Cardiac muscle cell (in vitro differentiated cells and primary cell): ENCODE results near the gene SPATA20. TPM values are rescaled to one million over a fixed set of nuclear protein-coding genes. Genes with fewer than 3 reads are reported as not detected.

ENCODE experiments used
- DNase-seq, 2 donors: peaks; one replicate each; pipeline versions ENCODE4 v3.0.0 to v3.0.0-alpha.2; 2010 to 2017; ENCODE audit warnings: low read depth in 1 of 2, low spot score in 1 of 2
- H3K27ac ChIP-seq: fragments of 200-600 bp; sonication (generic); 2 replicates; pipeline ENCODE4 v1.5.1; 2016
- H3K27me3 ChIP-seq: fragments of 200-600 bp; sonication (generic); 2 replicates; pipeline ENCODE4 v1.6.0; 2016; ENCODE audit warnings: control low read depth
- H3K36me3 ChIP-seq: fragments of 200-600 bp; sonication (generic); 2 replicates; pipeline ENCODE4 v1.5.1; 2016; ENCODE audit warnings: control low read depth
- H3K4me1 ChIP-seq: fragments of 200-600 bp; sonication (generic); 2 replicates; pipeline ENCODE4 v1.8.1; 2017; ENCODE audit warnings: low read depth, mild to moderate bottlenecking, mixed run types
- H3K4me3 ChIP-seq: fragments of 200-600 bp; sonication (generic); 2 replicates; pipeline ENCODE4 v1.5.1; 2016; ENCODE audit warnings: mild to moderate bottlenecking
- H3K9me3 ChIP-seq: fragments of 200-600 bp; sonication (generic); 2 replicates; pipeline ENCODE4 v1.5.1; 2017; ENCODE audit warnings: low read depth, mild to moderate bottlenecking, control low read depth
- CTCF ChIP-seq: IDR thresholded peaks from 2 replicates; pipeline ENCODE4 v1.5.1; 2012; ENCODE audit warnings: low read depth, mild to moderate bottlenecking, low read length
- polyA plus RNA-seq: library from polyadenylated mRNA; unstranded; fragments of >200 nt; fragmentation: Nextera tagmentation; extraction: Ambion mirVana; gene quantifications from 2 replicates; pipeline ENCODE4 v1.2.1, GENCODE V29; 2016
- total RNA-seq: library from RNA; depleted of rRNA; stranded (reverse); fragments of >200 nt; gene quantifications from 2 replicates; pipeline ENCODE4 v1.2.3, GENCODE V29; 2016

The SPATA20 gene
- total and polyA plus RNA-seq, 2 experiments from 2014 or later = 103 to 216 TPM

GRCh38 chr17:50558581-50558940 is 11.6 kb downstream of the SPATA20 start:
- no peak for DNase-seq
- no peaks in the 10 kb centered on the region for H3K36me3 ChIP-seq
- no peak for TF ChIP-seq CTCF
- no peaks in the 10 kb centered on the region for H3K9me3 ChIP-seq
- peaks cover 12% of the 10 kb centered on the region for H3K4me1 ChIP-seq
- H3K27me3 ChIP-seq = peaks cover 48% of the 10 kb centered on the region
- H3K27ac ChIP-seq = no peak overlapping the region
- peak overlapping the region; percentile 64 for H3K4me3 ChIP-seq

- Histone ChIP-seq H3K27me3 (peaks cover 50% of the 10 kb centered on the region), H3K4me1 (peaks cover 17% of the 10 kb centered on the region), H3K4me3 (peak overlapping the region; percentile 64), H3K36me3 (no peaks in the 10 kb centered on the region), H3K9me3 (no peaks in the 10 kb centered on the region), H3K27ac (no peak overlapping the region)
- peak in 1 of 2 donors; percentile 61 for DNase-seq
- TF ChIP-seq CTCF = no peak
These were observed 12.1 kb downstream of the SPATA20 start for GRCh38 chr17:50558941-50559614.

- no peaks in the 10 kb centered on the region for H3K9me3 ChIP-seq
- TF ChIP-seq CTCF = no peak
- peak overlapping the region; percentile 64 for H3K4me3 ChIP-seq
- peaks cover 23% of the 10 kb centered on the region for H3K4me1 ChIP-seq
- no peaks in the 10 kb centered on the region for H3K36me3 ChIP-seq
- H3K27ac ChIP-seq = no peak overlapping the region
- H3K27me3 ChIP-seq = peaks cover 50% of the 10 kb centered on the region
- DNase-seq = peak; percentile 69 to 81
These were observed 12.8 kb downstream of the SPATA20 start for GRCh38 chr17:50559674-50560184.

GRCh38 chr17:50560185-50560824 is 13.3 kb downstream of the SPATA20 start, which contains the start of gene CACNA1G:
TSS of gene CACNA1G (plus strand) at chr17:50560715. CDS start at chr17:50561460, 745 bp downstream.
- TF ChIP-seq CTCF = no peak
- peaks cover 29% of the 10 kb centered on the region for H3K4me1 ChIP-seq
- H3K36me3 ChIP-seq = no peaks in the 10 kb centered on the region
- H3K27ac ChIP-seq = no peak within 1 kb of the TSS
- DNase-seq = peak; percentile 92 to 96
- H3K27me3 ChIP-seq = peaks cover 50% of the 10 kb centered on the region
- peak within 1 kb of the TSS; percentile 64 for H3K4me3 ChIP-seq
- H3K9me3 ChIP-seq = no peaks in the 10 kb centered on the region

- peak in 1 of 2 donors; percentile 56 for DNase-seq
- no peak overlapping the region for H3K27ac ChIP-seq
- H3K9me3 ChIP-seq = no peaks in the 10 kb centered on the region
- TF ChIP-seq CTCF = no peak
- H3K36me3 ChIP-seq = no peaks in the 10 kb centered on the region
- peaks cover 50% of the 10 kb centered on the region for H3K27me3 ChIP-seq
- H3K4me1 ChIP-seq = peaks cover 33% of the 10 kb centered on the region
- H3K4me3 ChIP-seq = peak overlapping the region; percentile 64
These were observed 14.2 kb downstream of the SPATA20 start for GRCh38 chr17:50560931-50561745.
